ENCODE measurements around the gene LAMC2.

The LAMC2 gene

GRCh38 chr1:183173828-183174227 is 12.2 kb upstream of the LAMC2 start:
- no peak overlapping the region for H4K8ac ChIP-seq (ENCODE audit: low read depth, low read length)
- no peak overlapping the region for H3K18ac ChIP-seq (ENCODE audit: low read length)
- no peak for DNase-seq (ENCODE audit: low spot score)
- no peak overlapping the region for H3K23ac ChIP-seq (ENCODE audit: low read depth, low read length, poor library complexity)
- no peak overlapping the region for H2AK5ac ChIP-seq (ENCODE audit: low read depth, low read length)
- no peaks in the 10 kb centered on the region for H3K27me3 ChIP-seq (ENCODE audit: control insufficient read depth in 3 of 3, insufficient read depth in 3 of 3, low read depth in 1 of 3, low read length in 3 of 3)
- H4K91ac ChIP-seq (ENCODE audit: low read depth, low read length, poor library complexity) = no peak overlapping the region
- H2BK15ac ChIP-seq (ENCODE audit: low read length) = no peak overlapping the region
- no peak overlapping the region for H3K4me2 ChIP-seq (ENCODE audit: insufficient read depth, low read length, poor library complexity, severe bottlenecking)
- no peaks in the 10 kb centered on the region for H3K79me1 ChIP-seq (ENCODE audit: low read depth, low read length)
- no peak overlapping the region for H2BK12ac ChIP-seq (ENCODE audit: low read length)
- no peaks in the 10 kb centered on the region for H3K4me1 ChIP-seq (ENCODE audit: control insufficient read depth in 2 of 2, insufficient read depth in 1 of 2, low read depth in 1 of 2, low read length in 2 of 2)
- no peaks in the 10 kb centered on the region for H3K36me3 ChIP-seq (replicated peaks in 1 of 2; ENCODE audit: control insufficient read depth in 2 of 2, insufficient read depth in 2 of 2, low read length in 2 of 2)
- H2BK5ac ChIP-seq (ENCODE audit: low read length) = no peak overlapping the region
- no peaks in the 10 kb centered on the region for H3K9me3 ChIP-seq (replicated peaks in 1 of 2; ENCODE audit: control insufficient read depth in 2 of 2, insufficient read depth in 1 of 2, low read depth in 1 of 2, low read length in 2 of 2)
- H2AFZ ChIP-seq (ENCODE audit: low read length) = no peak overlapping the region
- H3K27ac ChIP-seq (replicated peaks; ENCODE audit: low read length) = no peak overlapping the region
- H3K4ac ChIP-seq (ENCODE audit: low read length) = no peak overlapping the region
- H2BK120ac ChIP-seq (ENCODE audit: low read depth, low read length) = no peak overlapping the region
- H3K9ac ChIP-seq (ENCODE audit: low read depth, low read length, poor library complexity) = no peak overlapping the region
- H3K4me3 ChIP-seq (ENCODE audit: low read length in 2 of 2) = no peak overlapping the region
- no CpG with 5 or more reads among the region's 2 CpGs for WGBS, 2 donors (ENCODE audit: extremely low coverage in 2 of 2, insufficient read length in 2 of 2, insufficient replicate concordance in 1 of 2)
- H3K14ac ChIP-seq (ENCODE audit: low read length) = no peak overlapping the region

- Histone ChIP-seq H3K9me3 (replicated peaks in 1 of 2; ENCODE audit: control insufficient read depth in 2 of 2, insufficient read depth in 1 of 2, low read depth in 1 of 2, low read length in 2 of 2) (no peaks in the 10 kb centered on the region), H3K27ac (replicated peaks; ENCODE audit: low read length) (no peak overlapping the region), H2BK15ac (ENCODE audit: low read length) (no peak overlapping the region), H3K18ac (ENCODE audit: low read length) (no peak overlapping the region), H3K14ac (ENCODE audit: low read length) (no peak overlapping the region), H3K4ac (ENCODE audit: low read length) (no peak overlapping the region), H3K4me1 (ENCODE audit: control insufficient read depth in 2 of 2, insufficient read depth in 1 of 2, low read depth in 1 of 2, low read length in 2 of 2) (no peaks in the 10 kb centered on the region), H2BK120ac (ENCODE audit: low read depth, low read length) (no peak overlapping the region), H4K8ac (ENCODE audit: low read depth, low read length) (no peak overlapping the region), H4K91ac (ENCODE audit: low read depth, low read length, poor library complexity) (no peak overlapping the region), H3K9ac (ENCODE audit: low read depth, low read length, poor library complexity) (no peak overlapping the region), H3K23ac (ENCODE audit: low read depth, low read length, poor library complexity) (no peak overlapping the region), H3K79me1 (ENCODE audit: low read depth, low read length) (no peaks in the 10 kb centered on the region), H2AFZ (ENCODE audit: low read length) (no peak overlapping the region), H2BK5ac (ENCODE audit: low read length) (no peak overlapping the region), H3K4me3 (ENCODE audit: low read length in 2 of 2) (peak overlapping the region in 1 of 2 donors; percentile 3), H2AK5ac (ENCODE audit: low read depth, low read length) (no peak overlapping the region), H2BK12ac (ENCODE audit: low read length) (no peak overlapping the region), H3K27me3 (ENCODE audit: control insufficient read depth in 3 of 3, insufficient read depth in 3 of 3, low read depth in 1 of 3, low read length in 3 of 3) (no peaks in the 10 kb centered on the region), H3K4me2 (ENCODE audit: insufficient read depth, low read length, poor library complexity, severe bottlenecking) (no peak overlapping the region), H3K36me3 (replicated peaks in 1 of 2; ENCODE audit: control insufficient read depth in 2 of 2, insufficient read depth in 2 of 2, low read length in 2 of 2) (no peaks in the 10 kb centered on the region)
- WGBS, 2 donors (ENCODE audit: extremely low coverage in 2 of 2, insufficient read length in 2 of 2, insufficient replicate concordance in 1 of 2) = no CpG with 5 or more reads among the region's 1 CpG
- DNase-seq (ENCODE audit: low spot score) = no peak
These were observed 10.4 kb upstream of the LAMC2 start for GRCh38 chr1:183175631-183176030.

- Histone ChIP-seq H2AK5ac (ENCODE audit: low read depth, low read length) (no peak overlapping the region), H2AFZ (ENCODE audit: low read length) (no peak overlapping the region), H3K4me1 (ENCODE audit: control insufficient read depth in 2 of 2, insufficient read depth in 1 of 2, low read depth in 1 of 2, low read length in 2 of 2) (peaks cover 0 to 2% of the 10 kb centered on the region in 2 donors), H4K91ac (ENCODE audit: low read depth, low read length, poor library complexity) (no peak overlapping the region), H2BK15ac (ENCODE audit: low read length) (no peak overlapping the region), H3K27ac (replicated peaks; ENCODE audit: low read length) (no peak overlapping the region), H4K8ac (ENCODE audit: low read depth, low read length) (no peak overlapping the region), H3K79me1 (ENCODE audit: low read depth, low read length) (no peaks in the 10 kb centered on the region), H2BK120ac (ENCODE audit: low read depth, low read length) (no peak overlapping the region), H3K23ac (ENCODE audit: low read depth, low read length, poor library complexity) (no peak overlapping the region), H2BK5ac (ENCODE audit: low read length) (no peak overlapping the region), H2BK12ac (ENCODE audit: low read length) (no peak overlapping the region), H3K9me3 (replicated peaks in 1 of 2; ENCODE audit: control insufficient read depth in 2 of 2, insufficient read depth in 1 of 2, low read depth in 1 of 2, low read length in 2 of 2) (no peaks in the 10 kb centered on the region), H3K9ac (ENCODE audit: low read depth, low read length, poor library complexity) (no peak overlapping the region), H3K4me3 (ENCODE audit: low read length in 2 of 2) (no peak overlapping the region), H3K27me3 (ENCODE audit: control insufficient read depth in 3 of 3, insufficient read depth in 3 of 3, low read depth in 1 of 3, low read length in 3 of 3) (no peaks in the 10 kb centered on the region), H3K14ac (ENCODE audit: low read length) (no peak overlapping the region), H3K4ac (ENCODE audit: low read length) (no peak overlapping the region), H3K36me3 (replicated peaks in 1 of 2; ENCODE audit: control insufficient read depth in 2 of 2, insufficient read depth in 2 of 2, low read length in 2 of 2) (no peaks in the 10 kb centered on the region), H3K4me2 (ENCODE audit: insufficient read depth, low read length, poor library complexity, severe bottlenecking) (no peak overlapping the region), H3K18ac (ENCODE audit: low read length) (no peak overlapping the region)
- DNase-seq (ENCODE audit: low spot score) = no peak
- WGBS, 2 donors (ENCODE audit: extremely low coverage in 2 of 2, insufficient read length in 2 of 2, insufficient replicate concordance in 1 of 2) = no CpG with 5 or more reads among the region's 7 CpGs
These were observed 7.5 kb upstream of the LAMC2 start for GRCh38 chr1:183178545-183178944.

GRCh38 chr1:183179033-183179432 is 7.0 kb upstream of the LAMC2 start:
- H2BK120ac ChIP-seq (ENCODE audit: low read depth, low read length) = no peak overlapping the region
- no peak overlapping the region for H3K18ac ChIP-seq (ENCODE audit: low read length)
- no peak overlapping the region for H2BK15ac ChIP-seq (ENCODE audit: low read length)
- no peak overlapping the region for H3K4ac ChIP-seq (ENCODE audit: low read length)
- no peak overlapping the region for H3K4me3 ChIP-seq (ENCODE audit: low read length in 2 of 2)
- H4K8ac ChIP-seq (ENCODE audit: low read depth, low read length) = no peak overlapping the region
- no peak overlapping the region for H2AK5ac ChIP-seq (ENCODE audit: low read depth, low read length)
- H3K14ac ChIP-seq (ENCODE audit: low read length) = no peak overlapping the region
- H3K79me1 ChIP-seq (ENCODE audit: low read depth, low read length) = no peaks in the 10 kb centered on the region
- no peaks in the 10 kb centered on the region for H3K9me3 ChIP-seq (replicated peaks in 1 of 2; ENCODE audit: control insufficient read depth in 2 of 2, insufficient read depth in 1 of 2, low read depth in 1 of 2, low read length in 2 of 2)
- 100% methylated on average over 1 of the region's 2 CpGs; no CpG with 5 or more reads in 1 of the 2 donors for WGBS, 2 donors (ENCODE audit: extremely low coverage in 2 of 2, insufficient read length in 2 of 2, insufficient replicate concordance in 1 of 2)
- DNase-seq (ENCODE audit: low spot score) = no peak
- H3K36me3 ChIP-seq (replicated peaks in 1 of 2; ENCODE audit: control insufficient read depth in 2 of 2, insufficient read depth in 2 of 2, low read length in 2 of 2) = no peaks in the 10 kb centered on the region
- H3K9ac ChIP-seq (ENCODE audit: low read depth, low read length, poor library complexity) = no peak overlapping the region
- H3K27ac ChIP-seq (replicated peaks; ENCODE audit: low read length) = no peak overlapping the region
- peaks cover 0 to 2% of the 10 kb centered on the region in 2 donors for H3K4me1 ChIP-seq (ENCODE audit: control insufficient read depth in 2 of 2, insufficient read depth in 1 of 2, low read depth in 1 of 2, low read length in 2 of 2)
- no peaks in the 10 kb centered on the region for H3K27me3 ChIP-seq (ENCODE audit: control insufficient read depth in 3 of 3, insufficient read depth in 3 of 3, low read depth in 1 of 3, low read length in 3 of 3)
- no peak overlapping the region for H4K91ac ChIP-seq (ENCODE audit: low read depth, low read length, poor library complexity)
- H3K23ac ChIP-seq (ENCODE audit: low read depth, low read length, poor library complexity) = no peak overlapping the region
- no peak overlapping the region for H2BK5ac ChIP-seq (ENCODE audit: low read length)
- H2BK12ac ChIP-seq (ENCODE audit: low read length) = no peak overlapping the region
- H3K4me2 ChIP-seq (ENCODE audit: insufficient read depth, low read length, poor library complexity, severe bottlenecking) = no peak overlapping the region
- no peak overlapping the region for H2AFZ ChIP-seq (ENCODE audit: low read length)

Measured in neuronal stem cell (in vitro differentiated cells).